Globus pallidus (tissue), 1 donor: Measurements from ENCODE around the gene FAM229B.
"Not testable (repeated sequence)": the region's sequence is repeated elsewhere in the genome, so short reads cannot be mapped to it uniquely, and the experiment has no call there.

Source experiments
- DNase-seq: peaks from one replicate; pipeline ENCODE4 v3.0.0-alpha.2; 2015; ENCODE audit warnings: low spot score

Gene FAM229B

GRCh38 chr6:112087136-112087911 is at the start of gene FAM229B, which contains the start of gene TUBE1:
Gene FAM229B (plus strand): TSS chr6:112087591. CDS start chr6:112099284, 11,693 bp downstream.
Gene TUBE1 (minus strand): TSS chr6:112087482. CDS start chr6:112087434, 48 bp downstream.
- DNase-seq, result peak; percentile 96

GRCh38 chr6:112037783-112038216 is 49.6 kb upstream of the FAM229B start:
- peak; percentile 72 for DNase-seq

- DNase-seq, result no peak
Measured at GRCh38 chr6:112038268-112038667, 49.1 kb upstream of the FAM229B start.

- no peak for DNase-seq
Measured at GRCh38 chr6:112038756-112039430, 48.5 kb upstream of the FAM229B start.

- DNase-seq, result no peak
Measured at GRCh38 chr6:112039431-112039770, 48.0 kb upstream of the FAM229B start.

GRCh38 chr6:112040956-112041355 is 46.4 kb upstream of the FAM229B start:
- DNase-seq, result no peak

- DNase-seq, result no peak
Measured at GRCh38 chr6:112041535-112041934, 45.9 kb upstream of the FAM229B start.

- DNase-seq, result peak; percentile 84
Measured at GRCh38 chr6:112043032-112044007, 44.1 kb upstream of the FAM229B start.

- DNase-seq, result no peak
Measured at GRCh38 chr6:112044196-112044595, 43.2 kb upstream of the FAM229B start.

GRCh38 chr6:112044856-112045255 is 42.5 kb upstream of the FAM229B start:
- no peak for DNase-seq

- not testable (repeated sequence) for DNase-seq
Measured at GRCh38 chr6:112047523-112047922, 39.9 kb upstream of the FAM229B start.

GRCh38 chr6:112049026-112049799 is 38.2 kb upstream of the FAM229B start:
- DNase-seq, result no peak

- DNase-seq, result no peak
Measured at GRCh38 chr6:112049996-112050395, 37.4 kb upstream of the FAM229B start.

GRCh38 chr6:112050429-112050828 is 37.0 kb upstream of the FAM229B start:
- DNase-seq, result no peak

GRCh38 chr6:112051251-112051740 is 36.1 kb upstream of the FAM229B start:
- DNase-seq, result not testable (repeated sequence)

GRCh38 chr6:112054001-112054400 is 33.4 kb upstream of the FAM229B start, which contains the start of gene CCN6:
Gene CCN6 (plus strand): TSS chr6:112054104. CDS start chr6:112054358, 254 bp downstream.
- no peak for DNase-seq

GRCh38 chr6:112054555-112055190 is 32.7 kb upstream of the FAM229B start:
- DNase-seq, result no peak

- DNase-seq, result no peak
Measured at GRCh38 chr6:112058243-112059032, 29.0 kb upstream of the FAM229B start.

- DNase-seq, result no peak
Measured at GRCh38 chr6:112061605-112062004, 25.8 kb upstream of the FAM229B start.

GRCh38 chr6:112062966-112063365 is 24.4 kb upstream of the FAM229B start:
- no peak for DNase-seq
